ENCODE measurements around the gene BRICD5.

- TF ChIP-seq CTCF (IDR thresholded peaks at IDR 0.05) (no peak), EP300 (IDR thresholded peaks at IDR 0.05) (no peak), POLR2AphosphoS5 (IDR thresholded peaks at IDR 0.05) (no peak)
These were observed 25.9 kb upstream of the BRICD5 start, which contains the start of gene DNASE1L2 for GRCh38 chr16:2236337-2237101.
